Spleen (tissue), 11 donors: Measurements from ENCODE around the gene RNF13. TPM values are rescaled to one million over a fixed set of nuclear protein-coding genes. Genes with fewer than 3 reads are reported as not detected.

ENCODE experiments used
- DNase-seq: peaks from one replicate; pipeline ENCODE4 v3.0.0-alpha.2; 2020
- H3K27ac ChIP-seq, 8 donors: fragments of 200-600 bp; sonication (generic) in 7 of 8; 1 replicate in 4 of 8; 2 replicates in 4 of 8; pipeline versions ENCODE4 v1.5.0 to v1.8.0; 2016 to 2021; ENCODE audit warnings: inconsistent platforms in 4 of 8, mild to moderate bottlenecking in 4 of 8, moderate library complexity in 1 of 8
- H3K27me3 ChIP-seq, 7 donors: fragments of 200-600 bp; sonication (generic) in 6 of 7; replicated peaks in 1 of 7; 1 replicate in 4 of 7; 2 replicates in 3 of 7; pipeline versions ENCODE4 v1.5.0 to v1.8.0; 2016 to 2021; ENCODE audit warnings: inconsistent platforms in 3 of 7, mild to moderate bottlenecking in 1 of 7
- H3K36me3 ChIP-seq, 6 donors: fragments of 200-600 bp; sonication (generic) in 5 of 6; 1 replicate in 4 of 6; 2 replicates in 2 of 6; pipeline versions ENCODE4 v1.5.0 to v1.8.0; 2016 to 2021; ENCODE audit warnings: inconsistent platforms in 2 of 6
- H3K4me1 ChIP-seq, 6 donors: fragments of 200-600 bp; sonication (generic) in 5 of 6; 1 replicate in 3 of 6; 2 replicates in 3 of 6; pipeline versions ENCODE4 v1.5.0 to v1.8.0; 2016 to 2021; ENCODE audit warnings: inconsistent platforms in 3 of 6
- H3K4me3 ChIP-seq, 8 donors: fragments of 200-600 bp; sonication (generic) in 7 of 8; 1 replicate in 4 of 8; 2 replicates in 4 of 8; pipeline versions ENCODE4 v1.5.0 to v1.8.0; 2016 to 2021; ENCODE audit warnings: inconsistent platforms in 4 of 8, mild to moderate bottlenecking in 4 of 8, moderate library complexity in 2 of 8
- H3K9me3 ChIP-seq, 8 donors: fragments of 200-600 bp; sonication (generic) in 7 of 8; 1 replicate in 4 of 8; 2 replicates in 4 of 8; pipeline versions ENCODE4 v1.5.0 to v1.8.0; 2016 to 2021; ENCODE audit warnings: inconsistent platforms in 4 of 8
- POLR2A ChIP-seq, 3 donors: fragments of 450-650 bp; IDR thresholded peaks; one replicate each; pipeline ENCODE4 v1.5.1; 2017; ENCODE audit warnings: antibody characterized with exemption in 3 of 3, mild to moderate bottlenecking in 1 of 3
- POLR2AphosphoS5 ChIP-seq, 3 donors: sonication (generic); formaldehyde crosslinking; IDR thresholded peaks; one replicate each; pipeline ENCODE4 v1.5.1; 2017; ENCODE audit warnings: antibody characterized with exemption in 3 of 3
- WGBS, 5 donors: extraction: QIAGEN DNeasy Blood & Tissue Kit in 3 of 5; methylation state at CpG; one replicate each; pipeline versions ENCODE4 v1.1.5 to v1.1.7; 2013 to 2018; 5-methylcytosine and 5-hydroxymethylcytosine counted together
- intact Hi-C: fragments of 100-400 bp; cut with DNase I; formaldehyde crosslinking; loops from one replicate; pipeline ENCODE4 v1.15.0; 2023; ENCODE audit warnings: low total_unique reads
- polyA plus RNA-seq, 3 donors: library from polyadenylated mRNA; stranded (reverse); fragments of 200-250 nt; gene quantifications; one replicate each; pipeline ENCODE4 v1.2.1, GENCODE V29; 2013
- total RNA-seq, 7 donors: library from RNA; depleted of rRNA in 3 of 7; stranded (reverse); fragments of >200 nt in 3 of 7; fragmentation: NEBNext Ultra II Directional in 4 of 7; extraction: Animal tissue kit (Norgen Biotek cat#: 25700) in 4 of 7; gene quantifications; one replicate each; pipeline versions ENCODE4 v1.1.0 to v1.2.1, GENCODE V29; 2016 to 2021
- TF ChIP-seq, protein P1 (sequence below), 11 experiments: fragments of 200-600 bp in 7 of 11; fragments of 450-650 bp in 4 of 11; sonication (generic) in 4 of 11; IDR thresholded peaks in 8 of 11; conservative IDR thresholded peaks in 3 of 11; 1 replicate in 7 of 11; 2 replicates in 4 of 11; pipeline versions ENCODE4 v1.4.0 to v1.8.0; 2016 to 2021; ENCODE audit warnings: antibody characterized with exemption in 11 of 11, inconsistent platforms in 4 of 11, mild to moderate bottlenecking in 1 of 11
- donor health status: healthy with polysubstance abuse.
- donor health status: DM: no; HTN: no; CAD: no; lungs with moderate emphysema.
- donor health status: DM: no; HTN: no; CAD: no.
- donor health status: Bipolar disorder and iron deficiency.
- donor health status: healthy.
- donor health status: DM: no; HTN: no; CAD: no.
- donor health status: DM: yes; HTN: yes; CAD: no.

The RNF13 gene
- total and polyA plus RNA-seq, 10 donors = 30.7 to 137 (median 111) TPM

- intact Hi-C loops = no loop called here
- H3K4me3 ChIP-seq = no peak overlapping the region
Observed at GRCh38 chr3:149891621-149892020, 78.6 kb downstream of the RNF13 start.

GRCh38 chr3:149892371-149892770 is 79.4 kb downstream of the RNF13 start:
- H3K9me3 ChIP-seq = no peaks in the 10 kb centered on the region
- H3K27me3 ChIP-seq = no peaks in the 10 kb centered on the region
- TF ChIP-seq POLR2A (IDR thresholded peaks at IDR 0.05) = no peak
- TF ChIP-seq POLR2AphosphoS5 (IDR thresholded peaks at IDR 0.05) = no peak
- TF ChIP-seq, protein P1, sequence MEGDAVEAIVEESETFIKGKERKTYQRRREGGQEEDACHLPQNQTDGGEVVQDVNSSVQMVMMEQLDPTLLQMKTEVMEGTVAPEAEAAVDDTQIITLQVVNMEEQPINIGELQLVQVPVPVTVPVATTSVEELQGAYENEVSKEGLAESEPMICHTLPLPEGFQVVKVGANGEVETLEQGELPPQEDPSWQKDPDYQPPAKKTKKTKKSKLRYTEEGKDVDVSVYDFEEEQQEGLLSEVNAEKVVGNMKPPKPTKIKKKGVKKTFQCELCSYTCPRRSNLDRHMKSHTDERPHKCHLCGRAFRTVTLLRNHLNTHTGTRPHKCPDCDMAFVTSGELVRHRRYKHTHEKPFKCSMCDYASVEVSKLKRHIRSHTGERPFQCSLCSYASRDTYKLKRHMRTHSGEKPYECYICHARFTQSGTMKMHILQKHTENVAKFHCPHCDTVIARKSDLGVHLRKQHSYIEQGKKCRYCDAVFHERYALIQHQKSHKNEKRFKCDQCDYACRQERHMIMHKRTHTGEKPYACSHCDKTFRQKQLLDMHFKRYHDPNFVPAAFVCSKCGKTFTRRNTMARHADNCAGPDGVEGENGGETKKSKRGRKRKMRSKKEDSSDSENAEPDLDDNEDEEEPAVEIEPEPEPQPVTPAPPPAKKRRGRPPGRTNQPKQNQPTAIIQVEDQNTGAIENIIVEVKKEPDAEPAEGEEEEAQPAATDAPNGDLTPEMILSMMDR (IDR thresholded peaks at IDR 0.05 in 8 of 11, conservative IDR thresholded peaks at IDR 0.05 in 3 of 11) = no peak
- H3K27ac ChIP-seq = no peak overlapping the region
- H3K4me3 ChIP-seq = no peak overlapping the region
- 94 to 98% (median 97%) methylated on average over 10 of the region's 10 CpGs for WGBS, 5 donors
- intact Hi-C loops = no loop called here
- no peak for DNase-seq
- H3K4me1 ChIP-seq = peaks cover 0 to 7% (median 0%) of the 10 kb centered on the region in 6 donors
- peaks cover 0 to 65% (median 8%) of the 10 kb centered on the region in 6 donors for H3K36me3 ChIP-seq

More at GRCh38 chr3:149891621-149892020, 78.6 kb downstream of the RNF13 start:
- no peaks in the 10 kb centered on the region for H3K27me3 ChIP-seq
- TF ChIP-seq POLR2AphosphoS5 (IDR thresholded peaks at IDR 0.05) = no peak
- no peak for TF ChIP-seq POLR2A (IDR thresholded peaks at IDR 0.05)
- TF ChIP-seq, protein P1 (IDR thresholded peaks at IDR 0.05 in 8 of 11, conservative IDR thresholded peaks at IDR 0.05 in 3 of 11) = no peak
- peaks cover 0 to 7% (median 0%) of the 10 kb centered on the region in 6 donors for H3K4me1 ChIP-seq
- H3K36me3 ChIP-seq = peaks cover 0 to 64% (median 8%) of the 10 kb centered on the region in 6 donors
- no peak for DNase-seq
- H3K9me3 ChIP-seq = no peaks in the 10 kb centered on the region
- no peak overlapping the region for H3K27ac ChIP-seq

DNA sequence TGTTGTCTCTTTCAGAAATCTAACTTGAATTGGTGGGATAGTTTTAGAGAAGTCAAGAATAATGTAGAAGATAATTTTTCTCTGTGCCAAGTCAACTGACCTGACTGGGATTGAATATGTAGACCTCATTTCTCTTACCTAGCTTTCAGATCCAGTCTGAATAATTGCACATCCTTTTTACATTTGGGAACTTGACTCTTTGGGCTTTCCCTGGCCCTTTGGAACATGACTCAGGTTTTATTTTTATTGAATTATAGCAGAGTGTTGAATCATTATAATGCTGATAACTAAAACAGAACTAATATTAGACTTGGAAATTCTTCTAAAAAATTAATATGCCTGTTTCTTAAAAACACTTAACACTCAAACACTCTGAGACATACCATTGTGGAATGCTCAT is 81.2 kb downstream of the RNF13 start:
- peaks cover 0 to 65% (median 6%) of the 10 kb centered on the region in 6 donors for H3K36me3 ChIP-seq
- no peak for TF ChIP-seq POLR2AphosphoS5 (IDR thresholded peaks at IDR 0.05)
- TF ChIP-seq, protein P1 (IDR thresholded peaks at IDR 0.05 in 8 of 11, conservative IDR thresholded peaks at IDR 0.05 in 3 of 11) = no peak
- no peak for TF ChIP-seq POLR2A (IDR thresholded peaks at IDR 0.05)
- no peak overlapping the region for H3K27ac ChIP-seq
- H3K27me3 ChIP-seq = no peaks in the 10 kb centered on the region
- intact Hi-C loops = no loop called here
- no peak for DNase-seq
- no peak overlapping the region for H3K4me3 ChIP-seq
- H3K9me3 ChIP-seq = no peaks in the 10 kb centered on the region
- peaks cover 0 to 7% (median 0%) of the 10 kb centered on the region in 6 donors for H3K4me1 ChIP-seq

DNA sequence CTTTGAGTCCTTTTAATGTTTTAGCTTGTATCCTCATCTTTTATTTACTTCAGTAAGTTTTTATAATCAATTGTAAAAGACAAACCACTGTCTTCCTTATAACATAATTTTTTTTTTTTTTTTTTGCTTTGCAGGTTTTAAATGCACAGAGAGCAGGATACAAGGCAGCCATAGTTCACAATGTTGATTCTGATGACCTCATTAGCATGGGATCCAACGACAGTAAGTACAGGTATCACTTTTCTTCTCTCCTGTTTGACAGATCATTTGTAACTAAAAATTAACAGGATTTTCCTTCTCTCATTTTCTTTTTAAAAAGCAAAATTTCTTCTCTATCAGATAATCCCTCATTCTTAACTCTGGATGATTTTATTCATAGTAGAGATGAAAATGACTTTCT is 82.3 kb downstream of the RNF13 start:
- H3K36me3 ChIP-seq = peaks cover 0 to 58% (median 6%) of the 10 kb centered on the region in 6 donors
- no peaks in the 10 kb centered on the region for H3K9me3 ChIP-seq
- H3K4me3 ChIP-seq = no peak overlapping the region
- no peak for DNase-seq
- TF ChIP-seq, protein P1 (IDR thresholded peaks at IDR 0.05 in 8 of 11, conservative IDR thresholded peaks at IDR 0.05 in 3 of 11) = no peak
- TF ChIP-seq POLR2AphosphoS5 (IDR thresholded peaks at IDR 0.05) (no peak), POLR2A (IDR thresholded peaks at IDR 0.05) (no peak)
- intact Hi-C loops = no loop called here
- no peaks in the 10 kb centered on the region for H3K27me3 ChIP-seq
- no peak overlapping the region for H3K27ac ChIP-seq
- H3K4me1 ChIP-seq = peaks cover 0 to 7% (median 0%) of the 10 kb centered on the region in 6 donors
- 65 to 94% (median 89%) methylated on average over 1 of the region's 1 CpG for WGBS, 5 donors
